OCI-LY7 (cell line): ENCODE measurements around the gene FBF1. TPM values are rescaled to one million over a fixed set of nuclear protein-coding genes. Genes with fewer than 3 reads are reported as not detected.
A peak's percentile ranks its signal among the peaks of the same experiment; 100 is the strongest.

Experiments used
- BruUV-seq: library from RNA; stranded (reverse); fragments of 400-500 nt; replicated peaks from 2 replicates; lab custom pipeline; 2021; lab: Mats Ljungman, UMichigan
- CTCF ChIA-PET: fragments of 300-600 bp; sonication (Branson Sonifier 250); formaldehyde crosslinking; loops from one replicate; lab custom pipeline; 2022; ENCODE audit warnings: antibody characterized with exemption; ENCODE audit not compliant: unreplicated experiment; lab: Charles Lee
- POLR2A ChIA-PET: fragments of 300-600 bp; sonication (Branson Sonifier 250); formaldehyde crosslinking; loops from one replicate; lab custom pipeline; 2022; ENCODE audit warnings: antibody characterized with exemption; lab: Charles Lee
- DNase-seq: peaks from one replicate; pipeline ENCODE4 v3.0.0-alpha.2; 2015; ENCODE audit warnings: low spot score
- H2AFZ ChIP-seq: fragments of 200-600 bp; sonication (generic), shearing (Covaris generic); 2 replicates; pipeline ENCODE4 v1.6.1; 2014; ENCODE audit warnings: mild to moderate bottlenecking, antibody characterized with exemption, low read length, moderate library complexity
- H3K27ac ChIP-seq: fragments of 200-600 bp; sonication (generic); 2 replicates; pipeline ENCODE4 v1.5.1; 2014; ENCODE audit warnings: mixed run types, low read depth, mild to moderate bottlenecking, moderate library complexity, low read length, inconsistent platforms; ENCODE audit not compliant: poor library complexity, severe bottlenecking
- H3K36me3 ChIP-seq: fragments of 200-600 bp; sonication (generic); 2 replicates; pipeline ENCODE4 v1.6.1; 2014; ENCODE audit warnings: mild to moderate bottlenecking, antibody characterized with exemption, low read length, moderate library complexity, mixed read lengths; ENCODE audit not compliant: insufficient read depth
- H3K4me1 ChIP-seq: fragments of 200-600 bp; sonication (generic); 2 replicates; pipeline ENCODE4 v1.5.1; 2014; ENCODE audit warnings: mild to moderate bottlenecking, low read length; ENCODE audit not compliant: insufficient read depth, poor library complexity, severe bottlenecking
- H3K4me2 ChIP-seq: fragments of 200-600 bp; sonication (generic); 2 replicates; pipeline ENCODE4 v1.6.1; 2014; ENCODE audit warnings: mild to moderate bottlenecking, low read length
- H3K4me3 ChIP-seq: fragments of 200-600 bp; sonication (generic); 2 replicates; pipeline ENCODE4 v1.5.1; 2014; ENCODE audit warnings: mild to moderate bottlenecking, low read depth, low read length; ENCODE audit not compliant: poor library complexity, severe bottlenecking
- H3K79me2 ChIP-seq: fragments of 200-600 bp; sonication (generic); 2 replicates; pipeline ENCODE4 v1.6.1; 2016; ENCODE audit warnings: low read depth, mild to moderate bottlenecking, low read length, moderate library complexity, mixed read lengths; ENCODE audit not compliant: insufficient read depth
- H3K9me2 ChIP-seq: fragments of 200-600 bp; sonication (generic); 2 replicates; pipeline ENCODE4 v1.6.1; 2016; ENCODE audit warnings: mild to moderate bottlenecking, low read length, mixed read lengths; ENCODE audit not compliant: insufficient read depth
- H3K9me3 ChIP-seq: fragments of 200-600 bp; sonication (generic); 2 replicates; pipeline ENCODE4 v1.6.1; 2014; ENCODE audit warnings: mild to moderate bottlenecking, mixed run types, low read length, mixed read lengths
- H4K20me1 ChIP-seq: fragments of 200-600 bp; sonication (generic); 2 replicates; pipeline ENCODE4 v1.6.1; 2014; ENCODE audit warnings: mild to moderate bottlenecking, antibody characterized with exemption, low read length, moderate library complexity, mixed read lengths; ENCODE audit not compliant: insufficient read depth
- CTCF ChIP-seq: fragments of 200-600 bp; sonication (generic); conservative IDR thresholded peaks from 2 replicates; pipeline ENCODE4 v1.5.1; 2014; ENCODE audit warnings: mild to moderate bottlenecking, antibody characterized with exemption, low read length, moderate library complexity, mixed read lengths
- EZH2phosphoT487 ChIP-seq: fragments of 200-600 bp; sonication (generic); IDR thresholded peaks from 2 replicates; pipeline ENCODE4 v1.6.1; 2018; ENCODE audit warnings: low read depth, borderline replicate concordance, mild to moderate bottlenecking, mixed run types, antibody characterized with exemption, low read length, moderate library complexity, mixed read lengths
- intact Hi-C: fragments of 100-400 bp; cut with micrococcal nuclease; formaldehyde crosslinking; loops from one replicate; pipeline ENCODE4 v1.10.0; 2022; ENCODE audit not compliant: unreplicated experiment
- total RNA-seq, 2 experiments: library from RNA; depleted of rRNA in 1 of 2; stranded (reverse); fragments of >200 nt in 1 of 2; shearing (Covaris generic) in 1 of 2; gene quantifications; 2 replicates each; pipeline ENCODE4 v1.2.3, GENCODE V29; 2014 to 2022

Gene FBF1
- total RNA-seq, 2 experiments from 2014 or later: 34.6 to 47.9 TPM

GRCh38 chr17:75913537-75914210 is 27.2 kb downstream of the FBF1 start:
- no peak for DNase-seq
- Histone ChIP-seq H3K9me3 (no peaks in the 10 kb centered on the region), H3K36me3 (no peaks in the 10 kb centered on the region), H3K9me2 (no peaks in the 10 kb centered on the region), H3K4me3 (no peak overlapping the region), H3K27ac (no peak overlapping the region), H3K4me1 (peaks cover 35% of the 10 kb centered on the region), H4K20me1 (no peaks in the 10 kb centered on the region), H2AFZ (no peak overlapping the region), H3K4me2 (no peak overlapping the region), H3K79me2 (no peaks in the 10 kb centered on the region)
- BruUV-seq: no TSS peak
- no peak for TF ChIP-seq EZH2phosphoT487
- no peak for TF ChIP-seq CTCF
- intact Hi-C loops: no loop called here
- CTCF ChIA-PET: no interaction called here
- POLR2A ChIA-PET: interaction anchor here (0.6 kb wide), 1 partner anchor 19 kb away, joined by 5 read pairs; no protein-coding TSS in a partner anchor

DNA sequence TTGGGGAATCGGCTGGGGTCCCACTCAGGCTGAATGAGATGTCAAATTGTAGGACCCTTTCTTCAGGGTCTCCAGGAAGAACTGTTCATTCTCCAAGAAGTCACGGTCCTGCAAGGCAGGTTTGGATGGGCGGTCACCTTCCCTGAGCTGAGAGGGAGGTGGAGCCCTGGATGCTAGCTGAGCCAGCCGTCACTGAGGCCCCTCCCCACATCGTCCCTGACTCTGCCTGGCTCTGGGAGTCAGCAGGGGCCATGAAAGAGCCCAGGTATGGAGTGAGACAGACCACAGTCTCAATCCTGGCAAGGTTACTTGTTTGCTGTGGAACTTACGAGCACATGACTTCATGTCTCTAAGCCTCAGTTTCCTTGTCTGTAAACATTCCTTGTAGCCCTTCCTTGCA is 30.1 kb downstream of the FBF1 start:
- TF ChIP-seq CTCF: no peak
- TF ChIP-seq EZH2phosphoT487: no peak
- BruUV-seq: no TSS peak
- no peaks in the 10 kb centered on the region for H3K9me2 ChIP-seq
- peaks cover 39% of the 10 kb centered on the region for H3K4me1 ChIP-seq
- no peak overlapping the region for H2AFZ ChIP-seq
- no peak overlapping the region for H3K4me3 ChIP-seq
- ChIA-PET CTCF (interaction anchor here (0.6 to 2.0 kb wide), 7 partner anchors 15 to 94 kb away, joined by 3 to 8 read pairs (median 4); partner anchors contain the start of gene FBF1), POLR2A (interaction anchor here (0.6 to 3.4 kb wide), 11 partner anchors 8 to 518 kb away, joined by 3 to 17 read pairs (median 3); partner anchors contain the start of gene TRIM65)
- H3K79me2 ChIP-seq: no peaks in the 10 kb centered on the region
- H3K9me3 ChIP-seq: no peaks in the 10 kb centered on the region
- H3K27ac ChIP-seq: peak overlapping the region; percentile 75
- peak overlapping the region; percentile 8; the same call in 1 of the 2 replicates for H3K4me2 ChIP-seq
- no peaks in the 10 kb centered on the region for H4K20me1 ChIP-seq
- H3K36me3 ChIP-seq: no peaks in the 10 kb centered on the region
- intact Hi-C loops: no loop called here
- no peak for DNase-seq
